RWPE2 (cell line): ENCODE results near the gene FGD2.

Experiments used
- ATAC-seq: fragments of 200-7000 bp; cut with Tn5 transposase; 3 replicates; pipeline ENCODE4 v1.9.1; 2021; ENCODE audit warnings: low read depth
- DNase-seq: peaks from one replicate; pipeline ENCODE4 v3.0.0-alpha.2; 2020; ENCODE audit warnings: low spot score
- H3K27ac ChIP-seq: fragments of 450-650 bp; 2 replicates; pipeline ENCODE4 v1.5.1; 2017; ENCODE audit warnings: mild to moderate bottlenecking; ENCODE audit not compliant: poor library complexity, severe bottlenecking
- H3K27me3 ChIP-seq: fragments of 250-450 bp; sonication (Bioruptor Pico); 2 replicates; pipeline ENCODE4 v1.5.1; 2021; ENCODE audit warnings: mild to moderate bottlenecking, moderate library complexity; ENCODE audit not compliant: insufficient read depth, poor library complexity, severe bottlenecking
- H3K36me3 ChIP-seq: fragments of 250-450 bp; sonication (Bioruptor Pico); 2 replicates; pipeline ENCODE4 v1.5.1; 2020; ENCODE audit warnings: low read depth, mild to moderate bottlenecking, moderate library complexity
- H3K4me1 ChIP-seq: fragments of 250-450 bp; sonication (Bioruptor Pico); 2 replicates; pipeline ENCODE4 v1.5.1; 2021; ENCODE audit warnings: mild to moderate bottlenecking, moderate library complexity; ENCODE audit not compliant: insufficient read depth, poor library complexity, severe bottlenecking
- H3K4me3 ChIP-seq: fragments of 250-450 bp; sonication (Bioruptor Pico); 2 replicates; pipeline ENCODE4 v1.5.1; 2021; ENCODE audit warnings: mild to moderate bottlenecking, moderate library complexity; ENCODE audit not compliant: severe bottlenecking
- H3K9me3 ChIP-seq: fragments of 250-450 bp; sonication (Bioruptor Pico); 2 replicates; pipeline ENCODE4 v1.5.1; 2021; ENCODE audit warnings: mild to moderate bottlenecking, moderate library complexity; ENCODE audit not compliant: severe bottlenecking
- TF ChIP-seq, protein P1 (sequence below): fragments of 450-650 bp; IDR thresholded peaks from one replicate; pipeline ENCODE4 v1.5.1; 2017; ENCODE audit warnings: mild to moderate bottlenecking, moderate library complexity; ENCODE audit not compliant: poor library complexity, severe bottlenecking

Gene FGD2

GRCh38 chr6:37029249-37029971 is 24.0 kb downstream of the FGD2 start:
- Histone ChIP-seq H3K4me1 (peaks cover 8% of the 10 kb centered on the region), H3K36me3 (no peaks in the 10 kb centered on the region), H3K27ac (no peak overlapping the region), H3K4me3 (no peak overlapping the region), H3K9me3 (no peaks in the 10 kb centered on the region), H3K27me3 (no peaks in the 10 kb centered on the region)
- DNase-seq: peak; percentile 72
- TF ChIP-seq, protein P1, sequence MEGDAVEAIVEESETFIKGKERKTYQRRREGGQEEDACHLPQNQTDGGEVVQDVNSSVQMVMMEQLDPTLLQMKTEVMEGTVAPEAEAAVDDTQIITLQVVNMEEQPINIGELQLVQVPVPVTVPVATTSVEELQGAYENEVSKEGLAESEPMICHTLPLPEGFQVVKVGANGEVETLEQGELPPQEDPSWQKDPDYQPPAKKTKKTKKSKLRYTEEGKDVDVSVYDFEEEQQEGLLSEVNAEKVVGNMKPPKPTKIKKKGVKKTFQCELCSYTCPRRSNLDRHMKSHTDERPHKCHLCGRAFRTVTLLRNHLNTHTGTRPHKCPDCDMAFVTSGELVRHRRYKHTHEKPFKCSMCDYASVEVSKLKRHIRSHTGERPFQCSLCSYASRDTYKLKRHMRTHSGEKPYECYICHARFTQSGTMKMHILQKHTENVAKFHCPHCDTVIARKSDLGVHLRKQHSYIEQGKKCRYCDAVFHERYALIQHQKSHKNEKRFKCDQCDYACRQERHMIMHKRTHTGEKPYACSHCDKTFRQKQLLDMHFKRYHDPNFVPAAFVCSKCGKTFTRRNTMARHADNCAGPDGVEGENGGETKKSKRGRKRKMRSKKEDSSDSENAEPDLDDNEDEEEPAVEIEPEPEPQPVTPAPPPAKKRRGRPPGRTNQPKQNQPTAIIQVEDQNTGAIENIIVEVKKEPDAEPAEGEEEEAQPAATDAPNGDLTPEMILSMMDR: peak; percentile 67
- ATAC-seq: peak; percentile 70

- no peaks in the 10 kb centered on the region for H3K9me3 ChIP-seq
- DNase-seq (no peak), ATAC-seq (no peak)
- H3K4me1 ChIP-seq: no peaks in the 10 kb centered on the region
- H3K27ac ChIP-seq: no peak overlapping the region
- H3K27me3 ChIP-seq: no peaks in the 10 kb centered on the region
- TF ChIP-seq, protein P1: no peak
- H3K36me3 ChIP-seq: no peaks in the 10 kb centered on the region
- no peak overlapping the region for H3K4me3 ChIP-seq
These were observed 25.1 kb downstream of the FGD2 start for GRCh38 chr6:37030599-37030998.

- ATAC-seq (no peak), DNase-seq (no peak)
- no peaks in the 10 kb centered on the region for H3K27me3 ChIP-seq
- H3K9me3 ChIP-seq: no peaks in the 10 kb centered on the region
- TF ChIP-seq, protein P1: no peak
- H3K4me1 ChIP-seq: no peaks in the 10 kb centered on the region
- no peak overlapping the region for H3K27ac ChIP-seq
- no peaks in the 10 kb centered on the region for H3K36me3 ChIP-seq
- H3K4me3 ChIP-seq: no peak overlapping the region
These were observed 26.8 kb downstream of the FGD2 start for GRCh38 chr6:37032239-37032638.

GRCh38 chr6:37033255-37033654 is 27.8 kb downstream of the FGD2 start:
- Histone ChIP-seq H3K9me3 (no peaks in the 10 kb centered on the region), H3K27me3 (no peaks in the 10 kb centered on the region), H3K27ac (no peak overlapping the region), H3K4me1 (no peaks in the 10 kb centered on the region), H3K36me3 (no peaks in the 10 kb centered on the region), H3K4me3 (no peak overlapping the region)
- no peak for ATAC-seq
- DNase-seq: no peak
- TF ChIP-seq, protein P1: no peak
